GM10847 (cell line): ENCODE results near the gene GJC1.

ENCODE experiments used
- POLR2A ChIP-seq: IDR thresholded peaks from 2 replicates; pipeline ENCODE4 v1.6.1; 2011; ENCODE audit not compliant: insufficient read length; ENCODE audit errors: extremely low read depth

Gene GJC1

DNA sequence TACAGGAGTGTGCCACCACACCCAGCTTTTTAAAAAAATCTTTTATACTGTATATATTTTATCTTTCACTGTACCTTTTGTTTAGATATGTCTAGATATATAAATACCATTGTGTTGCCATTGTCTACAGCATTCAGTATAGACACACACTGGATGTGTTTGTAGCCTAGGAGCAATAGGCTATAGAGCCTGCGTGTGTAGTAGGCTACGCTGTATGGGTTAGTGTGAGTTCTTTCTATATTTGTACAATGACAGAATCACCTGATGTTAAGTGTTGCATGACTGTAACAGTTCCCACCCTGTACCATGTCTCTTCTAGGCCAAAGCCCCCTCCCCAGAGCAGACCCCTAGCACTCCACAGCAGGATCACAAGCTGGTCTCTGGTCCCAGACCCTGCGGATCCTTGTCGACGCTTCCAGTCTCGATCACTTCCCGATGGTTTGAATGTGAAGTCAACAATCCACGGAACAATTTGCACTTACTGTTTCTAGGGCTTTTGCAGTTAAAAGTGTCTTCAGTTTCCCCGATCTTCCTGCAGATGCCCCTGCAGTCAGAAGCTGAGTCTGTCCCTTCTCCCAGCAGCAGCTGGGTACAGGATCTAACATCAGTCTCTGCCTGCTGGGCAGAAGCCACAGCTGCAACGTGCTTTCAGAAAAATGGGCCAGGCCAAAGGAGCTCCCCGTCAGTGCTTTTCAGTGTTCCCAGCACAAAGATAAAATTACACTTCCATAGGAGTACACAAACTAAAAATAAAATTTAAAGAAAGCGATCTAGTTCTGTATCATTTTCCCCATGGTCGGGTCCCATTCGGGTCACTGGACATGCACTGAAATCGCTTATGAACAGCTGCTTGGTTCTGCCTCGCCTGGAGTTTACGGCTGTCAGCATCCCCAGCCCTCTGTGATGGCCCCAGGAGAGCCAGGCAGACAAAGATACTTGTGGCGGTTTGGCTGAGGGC is 35.9 kb downstream of the GJC1 start:
- TF ChIP-seq POLR2A = no peak

GRCh38 chr17:44792276-44792675 is 37.8 kb downstream of the GJC1 start:
- TF ChIP-seq POLR2A = no peak

DNA sequence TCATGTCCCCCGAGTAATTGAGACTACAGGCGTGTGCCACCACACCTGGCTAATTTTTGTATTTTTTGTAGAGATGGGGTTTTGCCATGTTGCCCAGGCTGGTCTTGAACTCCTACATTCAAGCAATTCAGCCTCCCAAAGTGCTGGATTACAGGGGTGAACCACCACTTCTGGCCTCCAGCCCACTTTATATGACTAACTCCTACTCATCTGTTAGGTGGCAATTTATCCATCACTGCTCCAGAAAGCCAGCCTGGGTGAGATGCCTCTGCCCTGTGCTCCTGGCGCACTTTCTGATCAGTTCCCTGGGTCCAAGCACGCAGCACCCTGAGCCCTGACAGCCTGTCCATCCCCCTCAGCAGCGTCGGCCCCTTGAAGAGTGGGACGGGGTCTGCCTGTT is 41.9 kb downstream of the GJC1 start:
- no peak for TF ChIP-seq POLR2A

GRCh38 chr17:44787271-44787940 is 42.7 kb downstream of the GJC1 start:
- TF ChIP-seq POLR2A = no peak

DNA sequence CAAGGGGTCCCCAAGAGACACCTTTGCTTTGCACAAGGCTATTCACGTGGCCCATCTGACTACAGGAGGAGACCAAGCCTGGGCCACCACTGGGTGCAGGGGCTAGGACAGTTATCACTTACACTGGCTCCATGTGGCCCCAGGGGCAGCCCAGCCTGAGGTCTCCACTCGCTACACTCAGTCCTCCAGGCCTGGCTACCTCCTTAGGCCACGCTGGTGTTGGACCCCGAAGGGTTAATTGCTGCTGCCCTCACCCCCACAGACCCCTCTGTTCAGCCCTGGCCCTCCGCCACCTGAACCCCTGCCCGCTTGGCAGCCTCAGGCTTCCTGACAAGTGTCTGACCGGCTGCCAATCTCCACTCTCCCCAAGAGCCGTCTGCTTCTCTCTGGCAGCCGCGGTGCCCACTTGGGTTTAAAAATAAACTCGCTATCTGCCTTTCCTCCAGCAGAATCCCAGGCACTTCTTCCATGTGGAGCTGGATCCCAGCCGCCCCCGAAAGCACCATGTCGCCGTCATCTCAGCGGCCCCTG is 43.5 kb downstream of the GJC1 start:
- no peak for TF ChIP-seq POLR2A

GRCh38 chr17:44785921-44786320 is 44.2 kb downstream of the GJC1 start:
- no peak for TF ChIP-seq POLR2A

- TF ChIP-seq POLR2A = no peak
Observed at GRCh38 chr17:44782326-44782850, 47.7 kb downstream of the GJC1 start.

DNA sequence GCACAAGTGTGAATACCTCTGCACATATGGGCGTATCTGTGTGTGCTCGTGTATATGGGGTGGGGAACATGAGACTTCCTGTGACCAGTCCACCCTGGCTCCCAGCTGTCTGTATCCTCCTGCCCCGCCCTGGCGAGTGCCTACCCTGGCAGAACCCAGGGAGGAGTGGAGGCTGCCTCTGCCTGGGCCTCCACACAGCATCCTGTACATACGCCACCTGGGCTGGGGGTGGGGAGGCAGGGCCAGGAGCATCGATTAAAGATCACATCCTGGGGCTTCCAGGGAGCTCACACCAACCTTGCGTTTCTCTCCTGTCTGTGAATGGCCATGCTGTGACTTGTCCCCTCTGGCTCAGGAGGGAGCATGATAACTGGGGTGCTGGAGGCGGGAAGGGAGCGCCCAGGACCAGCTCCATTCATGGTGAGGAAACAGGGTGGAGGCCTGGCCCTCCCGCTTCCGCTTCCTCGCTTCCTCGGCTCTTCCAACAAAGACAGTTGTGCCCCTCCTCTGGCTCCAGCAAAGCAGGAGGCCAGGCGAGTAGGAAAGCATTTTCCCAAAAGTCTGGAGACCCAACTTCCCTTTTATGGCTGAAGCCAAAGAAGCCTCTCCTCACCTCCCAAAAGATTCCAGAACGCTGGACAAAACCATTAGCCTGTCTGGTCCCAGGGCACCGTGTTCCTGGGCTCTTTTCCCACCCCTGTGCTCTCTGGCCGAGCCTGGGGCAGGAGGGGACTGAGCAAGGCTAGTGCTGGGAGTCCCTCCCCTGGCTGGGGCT is 48.3 kb downstream of the GJC1 start:
- no peak for TF ChIP-seq POLR2A

DNA sequence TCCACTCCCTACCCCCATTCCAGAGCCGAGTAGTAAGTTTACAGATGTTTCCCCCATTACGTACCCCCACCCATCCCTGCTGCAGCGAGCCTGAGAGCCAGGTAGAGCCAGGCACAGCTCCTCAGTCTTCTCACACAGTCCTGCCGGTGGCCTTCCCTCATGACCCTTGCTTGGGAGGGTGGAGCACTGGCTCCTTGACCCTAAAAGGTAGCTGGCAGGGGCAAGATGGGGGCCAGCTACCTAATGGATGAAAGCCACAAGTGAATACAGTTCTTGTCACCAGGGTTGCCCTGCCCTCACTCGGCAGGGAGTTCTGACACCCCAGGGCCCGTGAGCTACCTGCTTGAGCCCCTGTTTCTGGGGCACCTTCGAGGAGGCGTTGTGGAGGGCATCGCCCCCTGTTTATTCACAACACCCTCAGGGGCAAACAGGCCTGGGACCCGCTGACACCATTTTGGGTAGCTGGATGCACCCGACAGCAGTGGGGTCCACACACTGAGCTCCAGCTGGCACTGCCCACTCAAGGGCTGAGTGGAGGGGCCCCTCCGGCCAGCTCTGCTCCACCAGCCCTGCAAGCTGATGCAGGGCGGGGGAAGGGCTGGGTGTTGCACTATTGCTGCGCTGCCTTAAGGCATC is 49.1 kb downstream of the GJC1 start:
- TF ChIP-seq POLR2A = no peak

DNA sequence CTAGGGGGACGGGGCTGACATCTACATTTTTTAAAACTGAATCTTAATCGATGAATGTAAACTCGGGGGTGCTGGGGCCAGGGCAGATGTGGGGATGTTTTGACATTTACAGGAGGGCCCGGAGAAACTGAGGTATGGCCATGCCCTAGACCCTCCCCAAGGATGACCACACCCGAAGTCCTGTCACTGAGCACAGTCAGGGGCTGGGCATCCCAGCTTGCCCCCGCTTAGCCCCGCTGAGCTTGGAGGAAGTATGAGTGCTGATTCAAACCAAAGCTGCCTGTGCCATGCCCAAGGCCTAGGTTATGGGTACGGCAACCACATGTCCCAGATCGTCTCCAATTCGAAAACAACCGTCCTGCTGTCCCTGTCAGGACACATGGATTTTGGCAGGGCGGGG is 49.9 kb downstream of the GJC1 start:
- TF ChIP-seq POLR2A = no peak

- TF ChIP-seq POLR2A = no peak
Observed at GRCh38 chr17:44779211-44780025, 50.7 kb downstream of the GJC1 start.

- no peak for TF ChIP-seq POLR2A
Observed at GRCh38 chr17:44778656-44779210, 51.4 kb downstream of the GJC1 start.
